ENCODE measurements around the gene PPP2R3A. TPM values are rescaled to one million over a fixed set of nuclear protein-coding genes. Genes with fewer than 3 reads are reported as not detected.

The PPP2R3A gene
- total RNA-seq, 1 experiment from 2014 or later, result not detected

DNA sequence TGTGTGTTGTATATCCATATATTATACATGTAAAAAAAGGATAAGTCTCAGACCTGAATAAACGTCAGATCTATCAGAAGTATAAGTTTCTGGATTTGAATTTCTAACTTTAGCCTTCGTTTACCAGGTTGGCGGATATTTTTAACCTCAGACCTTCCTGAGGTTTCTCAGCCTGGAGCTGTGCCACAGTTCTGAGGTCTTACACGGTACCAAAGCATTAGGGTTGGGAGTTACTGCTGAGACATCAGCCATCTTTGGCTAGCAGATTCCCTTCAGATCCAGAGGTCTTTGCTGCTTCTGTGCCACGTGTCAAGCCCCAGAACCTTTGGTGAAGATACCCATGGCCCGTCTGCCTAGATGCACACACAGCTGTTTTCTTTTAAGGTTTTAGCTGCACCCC is 84.7 kb downstream of the PPP2R3A start:
- H3K27me3 ChIP-seq (ENCODE audit: low read length), result no peaks in the 10 kb centered on the region
- DNase-seq, result no peak
- no peaks in the 10 kb centered on the region for H4K20me1 ChIP-seq (ENCODE audit: insufficient read depth, low read depth, low read length)
- H3K4me2 ChIP-seq (ENCODE audit: low read depth, low read length, poor library complexity, severe bottlenecking), result no peak overlapping the region
- H3K4me3 ChIP-seq (ENCODE audit: low read length), result no peak overlapping the region
- H3K27ac ChIP-seq (ENCODE audit: low read length), result no peak overlapping the region
- H3K9ac ChIP-seq (ENCODE audit: low read length), result no peak overlapping the region
- no peak overlapping the region for H2AFZ ChIP-seq (ENCODE audit: low read length)
- no peaks in the 10 kb centered on the region for H3K4me1 ChIP-seq (ENCODE audit: low read length)
- H3K9me2 ChIP-seq (replicated peaks; ENCODE audit: insufficient read depth, low read length), result no peaks in the 10 kb centered on the region
- H3K36me3 ChIP-seq (ENCODE audit: insufficient read depth, low read length), result no peaks in the 10 kb centered on the region
- H3K9me3 ChIP-seq (ENCODE audit: low read length), result no peaks in the 10 kb centered on the region
- H3K79me2 ChIP-seq (ENCODE audit: low read length), result no peaks in the 10 kb centered on the region

DNA sequence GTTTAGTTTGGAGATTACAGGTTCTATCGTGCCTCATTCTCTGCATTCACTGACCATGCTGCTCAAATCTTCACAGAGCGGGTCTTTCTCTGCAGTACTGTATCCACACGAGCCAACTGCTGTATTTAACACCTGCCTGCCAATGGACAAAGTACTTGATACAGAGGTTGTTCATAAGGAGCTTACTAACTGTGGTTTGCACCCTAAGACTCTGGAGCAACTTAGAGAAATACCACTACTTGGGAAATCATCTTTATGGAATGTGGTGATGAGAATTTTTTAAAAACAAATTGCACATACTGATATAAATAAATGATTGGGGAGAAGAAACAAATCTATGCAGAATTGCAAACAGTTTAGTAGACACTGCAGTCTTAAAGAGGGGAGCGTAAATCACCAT is 90.0 kb downstream of the PPP2R3A start:
- H3K27ac ChIP-seq (ENCODE audit: low read length), result no peak overlapping the region
- H3K36me3 ChIP-seq (ENCODE audit: insufficient read depth, low read length), result no peaks in the 10 kb centered on the region
- no peaks in the 10 kb centered on the region; the same call in 1 of the 2 replicates for H3K27me3 ChIP-seq (ENCODE audit: low read length)
- H2AFZ ChIP-seq (ENCODE audit: low read length), result no peak overlapping the region
- no peaks in the 10 kb centered on the region for H3K79me2 ChIP-seq (ENCODE audit: low read length)
- DNase-seq, result no peak
- H3K9me2 ChIP-seq (replicated peaks; ENCODE audit: insufficient read depth, low read length), result no peaks in the 10 kb centered on the region
- no peaks in the 10 kb centered on the region for H3K9me3 ChIP-seq (ENCODE audit: low read length)
- no peaks in the 10 kb centered on the region for H3K4me1 ChIP-seq (ENCODE audit: low read length)
- no peak overlapping the region for H3K9ac ChIP-seq (ENCODE audit: low read length)
- no peak overlapping the region for H3K4me2 ChIP-seq (ENCODE audit: low read depth, low read length, poor library complexity, severe bottlenecking)
- H3K4me3 ChIP-seq (ENCODE audit: low read length), result no peak overlapping the region
- no peaks in the 10 kb centered on the region for H4K20me1 ChIP-seq (ENCODE audit: insufficient read depth, low read depth, low read length)

DNA sequence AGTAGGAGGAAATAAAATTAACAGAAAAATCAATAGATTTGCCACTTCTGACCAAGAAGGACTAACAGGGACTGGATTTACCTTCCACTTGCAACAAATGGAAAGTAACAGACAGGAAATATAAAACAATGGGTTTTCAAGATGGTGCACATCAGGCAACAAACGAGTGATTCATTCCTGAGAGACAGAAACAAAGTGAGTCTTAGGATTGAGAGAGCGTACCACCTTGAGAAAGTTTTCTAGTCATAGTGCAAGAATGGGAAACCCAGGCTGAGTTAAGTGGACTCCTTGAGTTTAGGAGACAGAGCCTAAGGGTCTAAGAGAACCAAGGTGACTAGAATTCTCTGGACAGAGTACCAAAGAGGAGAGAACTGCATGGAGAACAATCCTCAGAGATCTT is 101.7 kb downstream of the PPP2R3A start:
- H3K36me3 ChIP-seq (ENCODE audit: insufficient read depth, low read length), result no peaks in the 10 kb centered on the region
- no peaks in the 10 kb centered on the region for H4K20me1 ChIP-seq (ENCODE audit: insufficient read depth, low read depth, low read length)
- no peak overlapping the region for H3K4me2 ChIP-seq (ENCODE audit: low read depth, low read length, poor library complexity, severe bottlenecking)
- H3K9ac ChIP-seq (ENCODE audit: low read length), result no peak overlapping the region
- no peaks in the 10 kb centered on the region for H3K27me3 ChIP-seq (ENCODE audit: low read length)
- H2AFZ ChIP-seq (ENCODE audit: low read length), result no peak overlapping the region
- DNase-seq, result peak; percentile 37
- no peak overlapping the region for H3K27ac ChIP-seq (ENCODE audit: low read length)
- H3K9me2 ChIP-seq (replicated peaks; ENCODE audit: insufficient read depth, low read length), result no peaks in the 10 kb centered on the region
- no peaks in the 10 kb centered on the region for H3K79me2 ChIP-seq (ENCODE audit: low read length)
- 0 out of 2 replicates have a peak, but pooled peaks cover 3% of the 10 kb centered on the region for H3K4me1 ChIP-seq (ENCODE audit: low read length)
- H3K9me3 ChIP-seq (ENCODE audit: low read length), result no peaks in the 10 kb centered on the region
- H3K4me3 ChIP-seq (ENCODE audit: low read length), result no peak overlapping the region

DNA sequence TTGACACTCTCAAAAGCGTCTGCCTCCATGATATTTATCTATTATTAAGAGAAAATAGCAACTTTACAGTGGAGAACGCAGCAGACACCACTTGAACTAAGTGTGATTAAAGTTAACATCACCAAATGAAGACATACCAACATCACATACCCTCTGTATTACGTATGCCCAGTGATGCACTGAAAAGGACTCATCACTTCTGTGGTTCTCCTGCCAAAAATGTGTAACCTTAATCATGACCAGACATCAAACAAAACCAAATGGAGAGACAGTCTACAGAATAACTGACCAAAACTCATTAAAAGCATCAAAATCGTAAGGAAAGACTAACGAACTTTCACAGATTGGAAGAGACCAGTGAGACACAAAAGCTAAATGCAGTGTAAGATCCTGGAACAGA is 103.2 kb downstream of the PPP2R3A start:
- H3K27ac ChIP-seq (ENCODE audit: low read length), result no peak overlapping the region
- H2AFZ ChIP-seq (ENCODE audit: low read length), result no peak overlapping the region
- 0 out of 2 replicates have a peak, but pooled peaks cover 3% of the 10 kb centered on the region for H3K4me1 ChIP-seq (ENCODE audit: low read length)
- H3K4me2 ChIP-seq (ENCODE audit: low read depth, low read length, poor library complexity, severe bottlenecking), result no peak overlapping the region
- H3K36me3 ChIP-seq (ENCODE audit: insufficient read depth, low read length), result no peaks in the 10 kb centered on the region
- H4K20me1 ChIP-seq (ENCODE audit: insufficient read depth, low read depth, low read length), result no peaks in the 10 kb centered on the region
- no peak for DNase-seq
- H3K4me3 ChIP-seq (ENCODE audit: low read length), result no peak overlapping the region
- no peak overlapping the region for H3K9ac ChIP-seq (ENCODE audit: low read length)
- H3K9me2 ChIP-seq (replicated peaks; ENCODE audit: insufficient read depth, low read length), result no peaks in the 10 kb centered on the region
- no peaks in the 10 kb centered on the region for H3K79me2 ChIP-seq (ENCODE audit: low read length)
- no peaks in the 10 kb centered on the region for H3K27me3 ChIP-seq (ENCODE audit: low read length)
- no peaks in the 10 kb centered on the region for H3K9me3 ChIP-seq (ENCODE audit: low read length)

DNA sequence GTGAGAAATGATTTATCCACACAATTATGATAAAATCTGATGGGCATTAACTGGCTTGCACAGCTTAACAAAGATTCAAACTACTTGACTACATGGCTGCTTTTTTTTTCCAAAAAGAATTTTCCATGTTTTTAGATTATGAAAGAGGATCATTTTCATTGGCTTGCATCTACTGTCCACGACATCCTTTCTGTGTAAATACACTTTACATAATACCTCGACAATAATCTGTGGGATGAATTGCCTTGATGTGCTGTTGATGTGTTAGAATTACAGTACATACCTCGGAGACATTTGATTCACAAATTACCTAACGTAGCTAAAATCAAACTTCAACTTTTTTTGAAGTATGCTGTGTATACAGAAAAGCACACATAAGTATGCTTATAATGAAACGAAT is 104.4 kb downstream of the PPP2R3A start:
- no peak for DNase-seq
- no peaks in the 10 kb centered on the region for H3K79me2 ChIP-seq (ENCODE audit: low read length)
- H3K9me3 ChIP-seq (ENCODE audit: low read length), result no peaks in the 10 kb centered on the region
- H3K36me3 ChIP-seq (ENCODE audit: insufficient read depth, low read length), result no peaks in the 10 kb centered on the region
- no peak overlapping the region for H3K9ac ChIP-seq (ENCODE audit: low read length)
- no peak overlapping the region for H3K4me3 ChIP-seq (ENCODE audit: low read length)
- H3K4me1 ChIP-seq (ENCODE audit: low read length), result 0 out of 2 replicates have a peak, but pooled peaks cover 3% of the 10 kb centered on the region
- no peak overlapping the region for H3K4me2 ChIP-seq (ENCODE audit: low read depth, low read length, poor library complexity, severe bottlenecking)
- H3K9me2 ChIP-seq (replicated peaks; ENCODE audit: insufficient read depth, low read length), result no peaks in the 10 kb centered on the region
- H4K20me1 ChIP-seq (ENCODE audit: insufficient read depth, low read depth, low read length), result no peaks in the 10 kb centered on the region
- H3K27ac ChIP-seq (ENCODE audit: low read length), result no peak overlapping the region
- H2AFZ ChIP-seq (ENCODE audit: low read length), result no peak overlapping the region
- H3K27me3 ChIP-seq (ENCODE audit: low read length), result no peaks in the 10 kb centered on the region

DNA sequence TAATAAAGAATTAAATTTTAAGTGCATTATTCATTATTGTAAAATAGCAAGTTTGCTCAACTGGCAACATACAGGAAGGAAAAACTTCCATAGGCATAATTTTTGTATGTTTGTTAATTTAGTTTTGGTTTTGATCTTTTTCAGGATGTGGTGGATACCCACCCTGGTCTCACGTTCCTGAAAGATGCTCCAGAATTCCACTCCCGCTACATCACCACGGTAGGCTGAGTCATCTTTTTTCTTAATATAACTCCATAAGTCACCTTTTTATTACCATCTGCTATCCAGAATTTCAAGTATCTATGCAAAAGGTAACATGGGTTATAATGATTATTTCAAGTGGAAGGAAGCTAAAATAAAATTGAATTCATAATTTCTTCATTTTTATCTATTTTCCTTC is 104.8 kb downstream of the PPP2R3A start:
- Histone ChIP-seq H3K4me1 (ENCODE audit: low read length) (0 out of 2 replicates have a peak, but pooled peaks cover 3% of the 10 kb centered on the region), H3K4me3 (ENCODE audit: low read length) (no peak overlapping the region), H2AFZ (ENCODE audit: low read length) (no peak overlapping the region), H3K79me2 (ENCODE audit: low read length) (no peaks in the 10 kb centered on the region), H3K9me3 (ENCODE audit: low read length) (no peaks in the 10 kb centered on the region), H3K27me3 (ENCODE audit: low read length) (no peaks in the 10 kb centered on the region), H3K4me2 (ENCODE audit: low read depth, low read length, poor library complexity, severe bottlenecking) (no peak overlapping the region), H3K36me3 (ENCODE audit: insufficient read depth, low read length) (no peaks in the 10 kb centered on the region), H3K27ac (ENCODE audit: low read length) (no peak overlapping the region), H3K9ac (ENCODE audit: low read length) (no peak overlapping the region), H3K9me2 (replicated peaks; ENCODE audit: insufficient read depth, low read length) (no peaks in the 10 kb centered on the region), H4K20me1 (ENCODE audit: insufficient read depth, low read depth, low read length) (no peaks in the 10 kb centered on the region)
- DNase-seq, result no peak

DNA sequence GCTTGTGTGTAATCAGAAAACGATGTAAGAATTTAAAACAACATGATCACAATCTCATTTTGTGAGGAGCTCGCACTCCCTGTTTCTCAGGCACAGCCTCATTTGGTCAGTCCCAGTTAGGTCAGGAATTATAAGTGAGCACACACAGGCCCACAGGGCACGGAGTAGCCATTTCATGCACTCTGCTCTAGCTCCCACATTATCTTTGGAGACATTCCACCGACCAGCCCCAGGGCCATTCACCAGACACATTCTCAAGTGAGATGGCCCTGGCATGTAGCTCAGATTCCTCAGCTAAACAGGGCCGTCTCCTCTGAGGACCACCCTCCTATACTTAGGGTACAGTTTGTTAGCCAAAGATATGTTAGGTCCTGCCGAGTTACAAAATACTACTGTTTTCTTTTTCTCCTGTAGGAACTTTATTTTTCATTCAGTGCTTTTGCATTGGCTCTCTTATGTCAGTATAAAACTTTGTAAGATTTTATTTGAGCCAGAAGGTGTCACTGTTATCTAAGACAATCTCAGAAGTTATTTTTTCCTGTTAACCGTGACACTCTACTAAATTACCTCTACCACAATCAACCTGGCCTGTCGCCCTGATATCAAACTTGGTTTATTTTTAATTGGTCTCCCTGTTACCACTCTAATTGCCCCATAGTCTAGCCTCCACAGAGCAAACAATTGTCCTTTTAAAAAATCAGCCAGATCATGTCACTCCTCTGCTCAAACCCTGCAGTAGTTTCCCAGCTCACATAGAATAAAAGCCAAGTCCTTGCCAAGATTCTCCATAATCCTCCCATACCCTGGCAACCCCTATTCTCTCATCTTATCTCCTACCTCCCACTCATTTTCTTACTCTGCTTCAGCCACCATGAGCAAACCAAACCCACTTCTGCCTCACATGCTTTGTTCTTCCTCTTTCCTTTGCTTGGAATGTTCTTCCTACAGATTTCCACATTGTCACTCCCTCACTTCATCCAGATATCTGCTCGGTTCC is 105.7 kb downstream of the PPP2R3A start:
- Histone ChIP-seq H3K36me3 (ENCODE audit: insufficient read depth, low read length) (no peaks in the 10 kb centered on the region), H2AFZ (ENCODE audit: low read length) (no peak overlapping the region), H3K27me3 (ENCODE audit: low read length) (no peaks in the 10 kb centered on the region), H3K4me2 (ENCODE audit: low read depth, low read length, poor library complexity, severe bottlenecking) (no peak overlapping the region), H4K20me1 (ENCODE audit: insufficient read depth, low read depth, low read length) (no peaks in the 10 kb centered on the region), H3K4me1 (ENCODE audit: low read length) (peaks cover 8% of the 10 kb centered on the region), H3K9me2 (replicated peaks; ENCODE audit: insufficient read depth, low read length) (no peaks in the 10 kb centered on the region), H3K9me3 (ENCODE audit: low read length) (no peaks in the 10 kb centered on the region), H3K9ac (ENCODE audit: low read length) (no peak overlapping the region), H3K27ac (ENCODE audit: low read length) (no peak overlapping the region), H3K79me2 (ENCODE audit: low read length) (no peaks in the 10 kb centered on the region), H3K4me3 (ENCODE audit: low read length) (no peak overlapping the region)
- DNase-seq, result peak; percentile 71

DNA sequence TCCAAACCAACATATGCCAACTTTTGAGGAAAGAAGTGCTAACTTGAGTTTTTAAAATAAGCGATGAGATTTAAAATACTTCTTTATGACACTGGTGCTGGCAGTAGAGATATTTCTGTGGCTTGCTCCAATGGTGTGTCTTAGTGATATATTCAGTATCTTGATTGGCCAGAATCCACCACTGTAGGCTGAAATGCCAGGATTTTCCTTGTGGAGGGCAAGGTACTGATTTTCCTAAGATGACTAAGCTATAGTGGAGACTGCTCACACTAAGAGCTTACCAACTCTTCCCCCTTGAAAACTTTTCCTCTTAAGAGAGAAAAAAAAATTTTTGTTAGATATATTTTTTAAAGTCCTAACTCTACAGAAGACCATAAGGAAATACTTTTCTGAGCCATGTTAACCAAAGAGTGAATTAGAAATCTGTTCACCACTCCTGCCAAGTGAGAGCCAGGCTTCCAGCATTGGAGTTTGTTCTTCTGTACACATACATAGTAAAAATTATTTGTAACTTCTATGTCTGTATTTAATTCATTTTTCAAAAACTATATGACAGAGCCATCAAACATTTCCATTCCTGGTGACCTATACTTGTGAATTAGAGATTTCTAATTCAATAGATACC is 109.1 kb downstream of the PPP2R3A start:
- no peaks in the 10 kb centered on the region for H4K20me1 ChIP-seq (ENCODE audit: insufficient read depth, low read depth, low read length)
- H3K4me2 ChIP-seq (ENCODE audit: low read depth, low read length, poor library complexity, severe bottlenecking), result no peak overlapping the region
- H3K27me3 ChIP-seq (ENCODE audit: low read length), result no peaks in the 10 kb centered on the region
- H3K9me3 ChIP-seq (ENCODE audit: low read length), result no peaks in the 10 kb centered on the region
- peaks cover 8% of the 10 kb centered on the region for H3K4me1 ChIP-seq (ENCODE audit: low read length)
- H3K79me2 ChIP-seq (ENCODE audit: low read length), result no peaks in the 10 kb centered on the region
- no peak overlapping the region for H3K27ac ChIP-seq (ENCODE audit: low read length)
- no peak overlapping the region for H3K9ac ChIP-seq (ENCODE audit: low read length)
- no peak overlapping the region for H3K4me3 ChIP-seq (ENCODE audit: low read length)
- no peak overlapping the region for H2AFZ ChIP-seq (ENCODE audit: low read length)
- H3K9me2 ChIP-seq (replicated peaks; ENCODE audit: insufficient read depth, low read length), result no peaks in the 10 kb centered on the region
- no peak for DNase-seq
- H3K36me3 ChIP-seq (ENCODE audit: insufficient read depth, low read length), result no peaks in the 10 kb centered on the region
